Activated CD8-positive, alpha-beta memory T cell treated with anti-CD3 and anti-CD28 coated beads for 48 hours (primary cell): ENCODE data around the gene SLC13A2.

Experiments
- DNase-seq, 3 experiments: peaks; one replicate each; pipeline ENCODE4 v3.0.0-alpha.2; 2020; ENCODE audit warnings: low read depth in 2 of 3, low spot score in 2 of 3

Gene SLC13A2

DNA sequence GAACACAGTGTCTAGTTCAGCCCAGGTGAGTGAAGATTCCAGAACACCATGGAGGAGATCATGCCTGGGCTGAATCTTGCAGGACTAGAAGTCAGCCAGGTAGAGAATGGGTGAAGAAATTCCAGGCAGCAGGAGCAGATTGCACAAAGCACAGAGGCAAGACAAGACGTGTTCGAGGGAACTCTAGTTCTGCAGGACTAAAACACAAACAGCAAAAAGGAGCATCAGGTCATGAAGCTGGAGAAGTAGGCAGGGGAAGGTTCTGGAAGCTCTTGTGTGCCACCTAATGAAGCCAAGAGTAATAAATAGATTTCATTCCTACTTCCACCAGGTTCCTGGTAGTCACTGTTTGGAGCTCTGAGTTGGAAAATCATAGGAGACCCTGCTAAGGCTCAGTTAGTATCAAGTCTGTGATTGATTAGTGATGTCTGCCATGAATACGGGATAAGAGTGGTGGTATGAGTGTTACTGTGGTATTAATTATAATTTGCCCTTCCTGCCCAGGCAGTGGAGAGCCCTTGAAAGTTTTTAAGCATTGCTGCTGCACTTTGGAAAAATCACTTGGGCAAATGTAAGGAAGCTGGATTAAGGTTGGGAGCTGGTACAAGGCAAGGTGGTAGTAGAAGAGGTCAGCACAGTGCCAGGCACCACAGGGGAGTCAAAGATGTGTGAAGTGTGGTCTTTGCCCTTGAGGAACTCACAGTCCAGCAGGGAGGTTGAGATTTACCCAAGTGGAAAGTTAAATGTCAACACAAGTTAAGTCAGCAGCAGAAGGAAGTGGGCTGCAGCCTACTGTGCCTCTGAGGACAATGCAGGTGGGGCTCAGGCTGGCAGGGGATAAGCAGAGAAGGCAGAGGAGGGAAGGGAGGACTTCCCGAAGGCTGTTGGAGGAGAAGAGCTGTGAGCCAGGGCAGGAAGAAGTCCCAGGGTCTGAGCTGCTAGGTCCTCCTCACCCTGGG, 19.2 kb downstream of the SLC13A2 start:
- no peak for DNase-seq

DNA sequence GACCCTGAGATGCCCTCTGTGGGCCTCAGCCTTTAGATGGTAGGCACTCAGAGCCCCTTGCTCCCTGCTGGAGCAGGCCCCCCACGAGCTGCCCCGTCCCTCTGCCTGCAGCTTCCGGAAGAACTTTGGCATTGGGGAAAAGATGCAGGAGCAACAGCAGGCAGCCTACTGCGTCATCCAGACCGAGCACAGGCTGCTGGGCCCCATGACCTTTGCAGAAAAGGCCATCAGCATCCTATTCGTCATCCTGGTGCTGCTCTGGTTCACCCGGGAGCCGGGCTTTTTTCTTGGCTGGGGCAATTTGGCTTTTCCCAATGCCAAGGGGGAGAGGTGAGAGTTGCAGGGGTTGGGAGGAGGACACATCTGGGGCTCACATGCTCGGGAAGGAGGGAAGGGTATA, 20.0 kb downstream of the SLC13A2 start:
- DNase-seq = no peak

DNA sequence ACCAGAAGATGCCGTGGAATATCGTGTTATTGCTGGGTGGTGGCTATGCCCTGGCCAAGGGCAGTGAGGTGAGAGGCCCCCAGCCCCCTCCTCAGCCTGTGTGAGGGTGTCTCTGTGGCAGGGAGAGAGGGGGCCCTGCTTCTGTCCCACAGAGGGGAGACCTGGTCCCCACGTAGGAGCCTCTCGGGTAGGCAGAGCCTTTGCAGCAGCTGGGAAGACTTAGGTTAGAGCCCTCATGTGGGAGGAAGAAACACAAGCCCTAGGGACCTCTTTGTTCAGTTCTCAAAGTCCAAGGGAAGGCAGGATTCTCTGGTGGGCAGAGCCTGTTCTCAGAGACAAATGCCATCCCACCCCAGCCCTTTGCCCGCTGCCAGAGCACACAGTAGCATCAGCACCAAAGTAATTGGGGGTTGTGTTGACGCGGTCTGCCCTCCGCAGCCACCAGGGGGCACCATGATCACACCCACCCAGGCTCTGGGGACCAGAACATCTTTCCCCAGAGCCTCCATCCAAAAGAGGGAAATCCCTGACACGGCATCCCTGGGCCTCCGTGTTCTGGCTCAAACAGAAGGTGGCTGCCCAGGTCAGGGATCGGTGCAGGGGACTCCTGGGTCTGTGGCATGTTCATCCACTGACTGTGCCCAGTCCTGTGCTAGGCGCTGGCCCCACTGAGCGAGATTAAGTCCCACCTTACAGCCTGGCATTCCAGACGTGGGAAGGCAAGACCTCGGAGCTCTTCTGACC, 21.2 kb downstream of the SLC13A2 start:
- peak; percentile 57 to 74 (median 69) for DNase-seq

DNA sequence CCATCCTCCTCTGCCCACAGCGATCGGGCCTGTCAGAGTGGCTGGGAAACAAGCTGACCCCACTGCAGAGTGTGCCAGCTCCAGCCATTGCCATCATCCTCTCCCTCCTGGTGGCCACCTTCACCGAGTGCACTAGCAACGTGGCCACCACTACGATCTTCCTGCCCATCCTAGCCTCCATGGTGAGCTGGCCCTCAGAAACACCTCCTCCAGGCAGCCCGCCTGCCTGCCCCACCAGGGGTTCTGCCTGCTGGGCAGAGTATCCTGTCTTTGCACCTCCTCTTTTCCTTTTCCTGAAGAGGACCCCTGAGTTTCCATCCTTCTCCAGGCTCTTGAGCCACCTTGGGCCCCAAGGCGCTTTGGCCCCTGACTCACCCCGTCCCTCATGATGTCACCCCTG, 22.2 kb downstream of the SLC13A2 start:
- no peak for DNase-seq

DNA sequence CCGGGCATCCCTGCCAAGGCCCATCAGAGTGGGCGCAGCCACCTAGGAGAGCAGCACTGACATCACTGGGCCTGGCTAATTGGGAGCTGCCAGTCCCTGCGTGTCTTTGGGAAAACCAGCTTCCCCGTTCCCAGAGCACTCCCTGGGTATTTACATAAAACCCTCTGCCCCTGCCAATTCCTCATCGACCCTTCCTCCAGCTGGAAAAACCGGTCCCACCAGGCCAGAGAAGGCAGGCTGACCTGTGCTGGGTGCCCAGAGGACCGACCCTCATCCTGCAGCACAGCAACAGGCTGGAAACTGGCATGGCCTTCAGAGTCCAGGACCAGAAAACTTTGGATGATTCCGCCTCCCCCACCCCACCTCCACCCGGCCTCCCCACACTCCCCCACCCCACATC, 24.5 kb downstream of the SLC13A2 start:
- DNase-seq = no peak

DNA sequence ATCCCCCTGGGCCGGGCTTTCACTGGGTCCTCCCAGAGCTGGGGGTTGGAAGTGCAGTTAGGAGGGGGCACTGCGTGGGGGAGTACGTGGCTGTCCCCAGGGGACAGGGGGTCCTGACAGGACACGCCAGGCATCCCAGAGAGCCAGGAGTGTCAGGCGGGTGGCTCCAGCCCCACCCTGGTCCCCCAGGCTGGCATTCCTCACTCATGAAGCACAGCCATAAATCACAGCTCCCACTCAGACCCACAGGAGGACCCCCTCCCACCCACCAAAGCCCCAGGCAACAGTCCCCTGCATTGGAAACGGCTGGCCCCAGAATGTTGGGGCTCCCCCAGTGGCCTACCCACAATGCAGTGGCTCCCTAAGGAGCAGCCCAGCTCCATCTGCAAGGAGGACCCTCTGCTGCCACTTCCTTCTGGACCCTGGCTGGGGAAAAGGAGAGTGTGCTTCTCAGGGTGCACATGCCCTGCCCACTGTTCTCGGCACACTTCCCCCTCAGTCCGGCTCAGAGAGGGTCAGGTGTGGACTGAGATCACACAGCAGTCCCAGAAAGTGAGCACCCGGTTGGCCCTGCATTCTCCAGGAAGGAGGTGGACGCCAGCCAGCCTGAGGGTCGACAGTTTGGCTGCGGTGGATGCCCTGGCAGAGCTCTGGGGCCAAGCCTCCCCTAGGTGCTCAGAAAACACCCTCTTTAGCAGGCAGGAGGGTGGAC, 25.4 kb downstream of the SLC13A2 start:
- no peak for DNase-seq

DNA sequence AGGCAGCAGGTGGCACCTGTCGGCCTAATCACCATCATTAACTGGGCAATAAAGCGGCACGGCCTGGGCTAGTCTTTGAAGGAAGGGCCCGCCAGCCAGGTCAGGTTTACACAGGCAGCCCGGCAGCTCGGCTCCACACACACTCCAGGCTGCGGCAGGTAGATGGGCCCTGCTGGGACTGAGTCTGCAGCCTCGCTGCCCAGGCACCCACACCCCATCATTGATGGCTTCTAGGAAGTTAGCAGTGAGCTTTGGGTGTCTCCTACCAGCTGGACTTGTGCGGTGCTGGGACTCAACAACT, 25.9 kb downstream of the SLC13A2 start:
- no peak for DNase-seq

DNA sequence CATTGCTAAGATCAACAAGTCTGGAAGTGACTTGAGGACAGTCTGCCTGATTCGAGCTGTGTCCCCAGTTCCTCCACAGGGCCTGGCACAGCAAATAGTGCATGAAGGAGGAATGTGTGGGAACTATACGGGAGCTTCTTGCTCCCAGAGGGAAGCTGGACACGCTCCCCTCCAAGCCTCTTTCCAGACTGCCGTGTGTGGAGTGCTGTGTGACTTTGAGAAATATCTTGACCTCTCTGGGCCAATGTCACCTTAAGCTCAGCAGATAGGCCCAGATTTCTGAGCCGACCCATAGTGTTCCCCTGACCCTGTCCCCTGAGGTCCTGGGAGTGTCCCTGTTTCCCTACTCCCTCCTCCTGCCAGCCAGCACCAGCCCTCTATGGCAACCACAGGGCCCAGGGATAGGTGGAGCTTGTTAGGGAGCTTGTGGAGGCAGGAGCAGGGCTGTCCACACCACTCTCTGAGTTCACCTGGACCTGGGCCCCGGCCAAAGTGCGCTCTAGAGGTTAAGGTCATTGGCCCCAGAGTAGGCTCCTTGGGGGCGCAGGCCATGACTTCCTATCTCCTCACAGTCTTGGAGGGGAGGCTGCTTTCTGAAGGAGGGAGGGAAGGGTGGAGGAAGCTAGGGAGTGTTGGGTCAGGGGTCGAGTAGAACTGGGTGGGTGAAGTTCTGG, 26.4 kb downstream of the SLC13A2 start:
- no peak for DNase-seq

DNA sequence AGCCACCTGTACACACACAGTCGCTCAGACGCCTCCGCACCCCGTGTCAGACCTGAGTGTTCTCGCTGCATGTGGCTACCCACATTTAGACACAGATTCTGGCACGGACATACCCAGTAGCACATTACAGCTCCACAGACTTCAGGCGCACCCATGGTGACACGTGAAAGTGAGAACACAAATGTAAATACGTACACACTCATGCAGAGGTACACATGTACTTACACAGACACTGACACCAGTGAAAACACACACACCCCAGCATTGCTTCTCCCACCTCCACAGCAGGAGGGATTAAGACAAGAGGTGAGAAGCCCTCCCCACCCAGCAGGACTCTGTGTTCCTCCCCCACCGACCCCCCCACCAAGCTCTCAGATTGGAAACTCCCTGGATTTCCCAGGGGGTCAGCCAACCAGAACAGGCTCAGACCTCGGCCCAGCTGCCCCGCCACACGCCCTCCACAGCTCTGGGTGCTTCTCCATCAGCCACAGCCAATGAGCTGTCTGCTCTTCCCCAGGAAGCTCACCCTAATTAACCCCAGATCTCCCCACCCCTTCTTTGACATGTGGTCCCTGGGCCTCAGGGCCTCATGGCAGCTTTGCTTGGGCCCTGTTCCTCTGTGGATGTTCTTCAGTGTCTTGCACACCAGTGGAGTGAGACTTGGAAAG, 27.4 kb downstream of the SLC13A2 start:
- DNase-seq = no peak

DNA sequence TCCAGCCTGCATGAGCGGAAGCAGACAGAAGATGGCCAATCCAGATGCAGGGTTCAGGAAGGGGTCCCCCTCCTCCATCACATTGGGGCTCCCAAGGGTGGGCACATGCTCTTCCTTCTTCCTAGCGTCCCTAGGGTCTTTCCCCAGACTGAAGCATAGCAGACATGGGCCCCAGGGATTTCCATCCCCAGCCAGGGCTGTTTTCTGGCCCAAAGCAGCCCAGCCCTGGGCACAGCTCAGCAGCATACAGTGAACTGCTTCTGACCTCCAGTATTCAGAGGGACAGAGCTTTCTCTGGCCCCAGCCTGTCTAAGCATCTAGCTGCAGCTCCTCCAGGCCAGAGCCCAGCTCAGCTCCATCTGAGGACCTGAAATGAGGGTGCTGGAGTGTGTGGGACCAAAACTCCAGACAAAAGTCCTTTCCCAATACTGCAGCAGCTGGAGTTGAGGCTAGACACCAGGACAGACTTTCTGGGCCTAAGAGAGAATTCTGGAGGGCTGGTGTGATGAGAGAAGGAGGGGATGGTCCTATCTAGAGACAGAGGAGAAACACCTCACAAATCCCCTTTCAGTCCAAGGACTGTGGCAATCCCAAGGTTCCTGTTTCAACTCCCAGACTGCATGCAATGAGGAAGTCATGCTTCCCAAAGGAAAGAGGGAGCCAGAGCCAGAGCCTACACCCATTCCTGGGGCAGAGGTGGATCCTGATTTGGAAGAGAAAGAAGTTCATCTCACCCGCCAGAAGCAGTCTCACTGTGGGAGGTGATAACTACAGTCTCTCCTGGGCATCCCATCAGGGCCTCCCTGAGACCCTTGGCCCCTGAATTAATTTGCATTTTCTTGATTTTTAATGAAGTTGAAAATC, 28.2 kb downstream of the SLC13A2 start:
- no peak for DNase-seq

DNA sequence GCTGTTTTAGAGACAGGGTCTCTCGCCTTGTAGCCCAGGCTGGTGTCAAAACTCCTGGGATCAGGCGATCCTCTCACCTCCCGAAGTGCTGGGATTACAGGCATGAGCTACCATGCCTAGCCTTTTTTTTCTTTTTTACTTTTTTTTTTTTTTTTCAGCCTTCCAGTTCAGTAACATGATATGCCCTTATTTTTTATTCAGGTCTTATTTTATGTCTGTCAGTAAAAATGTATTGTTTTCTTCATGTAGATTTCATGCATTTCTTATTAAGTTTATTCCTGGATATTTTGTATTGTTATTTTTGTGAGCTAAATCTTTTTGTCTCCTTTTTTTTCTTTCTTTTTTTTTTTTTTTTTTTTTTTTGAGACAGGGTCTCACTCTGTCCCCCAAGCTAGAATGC, 30.0 kb downstream of the SLC13A2 start:
- DNase-seq = no peak

DNA sequence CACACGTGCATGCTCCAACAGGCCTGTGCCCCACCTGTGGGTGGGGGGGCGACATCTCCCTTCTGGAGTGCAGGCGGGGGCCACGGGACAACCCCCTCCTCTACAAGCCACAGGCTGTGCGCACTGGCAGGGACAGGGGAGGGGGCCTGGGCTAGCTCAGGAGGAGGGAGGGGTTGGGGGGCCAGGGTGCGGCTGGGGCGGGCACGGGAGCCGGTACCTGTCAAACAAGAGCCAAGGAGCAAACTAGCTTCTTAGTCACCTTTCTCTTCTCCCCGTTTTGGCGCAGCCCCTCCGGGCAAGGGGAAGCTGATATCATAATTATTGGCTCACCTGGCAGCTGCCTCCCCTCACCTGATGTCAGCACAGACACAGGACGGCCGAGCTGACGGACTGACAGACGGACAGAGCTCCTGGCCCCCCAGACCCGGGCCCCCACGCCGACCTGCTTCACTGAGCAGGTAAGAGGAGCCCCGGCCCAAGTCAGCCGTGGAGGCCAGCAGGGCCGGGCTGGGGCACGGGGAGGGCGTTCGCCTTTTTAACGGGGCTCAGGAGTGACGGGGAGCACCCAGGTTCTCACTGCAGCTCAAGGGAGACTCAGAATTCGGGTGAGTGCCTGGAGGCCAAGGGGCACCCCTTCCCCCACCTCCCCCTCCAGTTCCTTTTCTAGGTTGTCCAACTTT, 32.7 kb downstream of the SLC13A2 start, which contains the start of gene FOXN1:
Gene FOXN1, plus strand, starts transcription at position 363 of the 680 bp plus-strand sequence. CDS start 17,622 bp downstream, outside the sequence.
- no peak for DNase-seq

DNA sequence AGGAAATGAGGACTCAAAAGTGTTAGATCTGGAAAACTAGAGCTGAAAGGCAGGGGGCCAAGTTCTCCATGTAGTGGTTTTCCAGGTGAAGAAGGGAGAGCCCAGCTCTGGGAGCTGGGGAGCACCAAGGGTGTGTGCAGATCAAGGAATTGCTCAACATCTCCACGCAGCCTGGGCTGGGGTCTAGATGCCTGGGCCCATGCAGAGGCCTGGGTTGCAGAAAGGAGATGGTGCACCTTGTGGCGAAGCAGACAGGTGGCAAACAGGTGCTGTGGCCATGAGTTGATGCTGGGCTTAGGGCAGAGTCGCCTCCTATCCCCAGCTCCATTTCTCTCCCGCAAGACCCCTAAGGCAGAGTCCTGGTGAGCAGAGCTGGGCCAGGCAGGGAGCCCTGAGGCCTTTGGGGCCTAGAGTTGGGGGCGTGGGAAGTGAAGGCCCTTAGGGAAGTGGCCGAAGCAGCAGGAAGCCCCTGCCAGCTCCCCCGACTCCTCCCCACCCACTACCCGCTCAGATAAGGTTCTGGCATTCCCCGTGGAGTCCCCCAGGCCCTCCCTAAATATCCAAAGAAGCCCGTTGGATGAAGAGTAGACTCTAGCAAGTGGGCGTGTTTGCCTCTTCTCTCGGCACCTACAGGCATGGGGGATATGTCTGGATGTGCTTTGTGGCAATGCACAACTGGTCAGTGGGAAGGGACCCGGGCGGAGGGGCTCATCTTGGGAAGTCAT, 33.5 kb downstream of the SLC13A2 start:
- DNase-seq = no peak

DNA sequence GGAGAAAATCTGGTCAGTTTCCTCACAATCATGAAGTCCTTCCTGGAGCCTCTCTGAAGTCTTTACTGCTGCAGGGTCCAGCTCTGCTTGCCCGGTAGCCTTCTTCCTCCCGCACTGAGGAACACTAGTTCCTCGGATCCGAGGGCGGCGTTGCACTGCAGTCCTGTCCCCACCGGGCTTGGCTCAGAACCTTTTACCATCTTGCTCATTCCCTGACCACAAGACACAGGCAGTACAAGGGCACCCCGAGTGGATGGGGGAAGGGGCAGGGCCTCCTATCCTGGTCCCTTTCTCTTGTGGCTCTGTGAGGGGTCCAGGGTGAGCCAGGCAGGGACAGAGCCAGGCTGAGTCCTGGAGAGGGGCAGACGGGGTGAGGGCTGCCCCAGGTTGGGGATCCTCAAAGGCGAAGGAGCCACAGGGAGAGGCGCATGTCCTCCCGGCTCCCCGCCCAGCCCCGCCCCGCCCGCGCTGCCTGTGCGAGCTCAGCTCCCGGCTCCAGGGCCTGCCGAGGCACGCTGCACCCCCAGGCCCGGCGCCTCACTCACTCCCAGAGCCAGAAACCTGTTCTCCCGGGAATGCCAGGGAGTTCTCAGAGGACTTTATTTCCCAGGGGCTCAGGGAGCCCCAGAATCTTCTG, 34.2 kb downstream of the SLC13A2 start:
- DNase-seq = no peak

DNA sequence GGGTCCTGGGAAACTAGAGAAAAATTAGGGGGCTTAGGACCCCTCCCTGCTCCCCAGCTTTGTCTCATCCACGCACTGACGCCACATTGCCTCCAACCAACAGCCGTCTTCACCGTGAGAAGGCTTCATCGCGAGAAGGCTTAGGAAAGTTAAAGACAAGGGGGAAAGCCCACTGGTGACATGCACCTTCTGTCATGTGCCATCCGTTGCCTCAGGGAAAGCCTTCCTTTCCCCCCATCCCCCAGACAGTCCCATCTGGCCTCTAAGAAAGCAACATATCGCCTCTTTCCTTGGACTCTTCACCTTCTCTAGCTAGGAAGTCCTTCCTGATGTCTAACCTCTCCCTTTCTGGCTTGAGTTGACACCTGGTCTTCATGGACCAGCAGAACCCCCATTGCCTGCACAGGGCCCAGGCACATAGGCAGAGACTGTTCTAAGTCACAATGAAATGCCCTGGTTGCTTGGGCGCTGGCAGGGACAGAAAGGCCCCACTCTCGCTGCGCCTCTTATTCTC, 34.8 kb downstream of the SLC13A2 start:
- DNase-seq = no peak

DNA sequence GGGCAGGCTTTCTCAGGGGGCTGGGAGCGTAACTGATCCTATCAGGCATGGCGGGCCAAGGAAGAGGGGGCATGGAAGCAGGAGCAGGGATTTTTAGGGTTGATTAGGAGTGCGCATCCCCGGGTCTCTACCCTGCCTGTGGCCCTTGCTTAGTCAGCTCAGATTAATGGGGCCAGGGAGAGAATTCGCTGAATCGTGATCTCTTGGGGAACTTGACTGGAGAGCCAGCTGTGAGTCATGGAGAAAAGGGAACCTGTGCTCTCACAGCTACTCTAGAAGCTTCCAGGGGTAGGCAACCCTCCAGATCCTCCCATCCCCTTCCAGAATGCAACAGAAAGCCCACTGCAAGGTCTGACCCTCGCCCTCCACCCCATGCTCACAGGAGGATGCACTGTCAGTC, 36.3 kb downstream of the SLC13A2 start:
- DNase-seq = no peak

DNA sequence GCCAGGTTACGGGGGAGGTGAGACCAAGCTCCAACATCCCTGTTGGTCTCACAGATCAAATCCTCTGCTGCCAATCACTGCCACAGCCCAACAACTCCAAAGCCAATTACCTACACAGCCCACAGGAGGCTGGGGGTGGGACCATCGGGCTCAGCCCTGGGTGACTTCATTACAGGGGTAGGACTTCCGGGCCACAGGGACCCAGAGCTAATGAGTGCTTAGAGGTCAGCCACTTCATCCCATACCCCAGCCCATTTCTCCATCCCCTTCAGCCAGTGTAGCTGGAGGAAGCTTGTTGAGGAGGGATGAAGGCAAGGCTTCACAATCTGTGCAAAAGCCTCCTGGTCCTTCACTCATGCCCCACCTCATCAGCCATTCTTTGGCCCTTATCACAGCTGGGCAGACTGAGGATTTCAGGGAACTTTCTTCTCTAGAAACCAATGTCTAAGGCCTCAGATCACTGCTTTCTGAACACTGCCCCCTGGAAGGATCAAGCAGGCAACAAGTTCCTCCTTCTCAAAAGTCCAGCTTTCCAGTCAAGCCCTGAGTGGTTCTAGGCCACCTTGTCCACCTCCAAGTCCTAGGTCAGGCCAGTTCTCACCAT, 38.5 kb downstream of the SLC13A2 start:
- no peak for DNase-seq
